Measurements from ENCODE around the gene ASPG.

DNA sequence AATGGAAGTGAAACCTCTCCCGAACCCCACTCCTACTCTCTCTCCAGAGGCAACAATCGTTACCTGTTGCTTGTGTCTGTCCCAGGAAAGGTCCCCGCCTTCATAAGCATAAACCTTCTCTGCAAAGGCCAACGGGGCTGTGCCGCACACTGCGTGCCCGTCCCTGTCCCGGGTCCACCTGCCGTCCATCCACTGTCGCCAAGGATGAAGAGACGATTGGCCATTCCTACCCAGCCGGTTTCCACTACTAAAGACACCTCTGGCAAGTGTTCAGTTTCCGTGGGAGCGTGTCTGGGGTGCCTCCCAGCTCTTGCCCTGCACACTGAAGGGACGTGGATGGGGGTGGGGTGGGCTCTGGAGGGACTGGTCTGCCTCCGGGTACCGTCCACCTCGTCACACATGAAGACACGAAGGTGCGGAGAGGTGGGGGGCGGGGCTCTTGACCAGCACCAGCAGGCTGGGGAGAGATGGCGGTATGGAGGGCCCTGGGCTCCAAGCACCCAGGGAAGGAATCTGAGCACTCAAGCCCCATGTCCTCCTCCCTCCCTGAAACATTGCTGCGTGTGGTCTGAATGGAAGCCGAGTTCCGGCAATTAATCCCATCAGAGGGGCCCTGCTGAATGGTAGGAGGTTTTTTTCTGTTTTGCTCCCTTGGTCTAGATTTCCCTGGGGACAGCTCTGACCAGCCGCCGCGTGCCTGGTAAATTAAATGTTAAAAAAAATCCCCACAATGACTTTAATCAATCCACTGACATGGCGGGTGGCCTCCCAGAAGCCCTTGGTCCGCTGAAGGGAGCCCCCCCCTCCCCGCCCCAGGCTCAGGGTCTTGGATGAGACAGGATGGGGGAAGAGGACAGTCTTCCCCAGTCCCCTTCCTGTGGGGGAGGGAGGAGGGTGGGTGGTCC, 48.8 kb downstream of the ASPG start:
- no peak for TF ChIP-seq MXI1 (conservative IDR thresholded peaks at IDR 0.05; ENCODE audit: poor library complexity, severe bottlenecking)
- TF ChIP-seq, protein P1, sequence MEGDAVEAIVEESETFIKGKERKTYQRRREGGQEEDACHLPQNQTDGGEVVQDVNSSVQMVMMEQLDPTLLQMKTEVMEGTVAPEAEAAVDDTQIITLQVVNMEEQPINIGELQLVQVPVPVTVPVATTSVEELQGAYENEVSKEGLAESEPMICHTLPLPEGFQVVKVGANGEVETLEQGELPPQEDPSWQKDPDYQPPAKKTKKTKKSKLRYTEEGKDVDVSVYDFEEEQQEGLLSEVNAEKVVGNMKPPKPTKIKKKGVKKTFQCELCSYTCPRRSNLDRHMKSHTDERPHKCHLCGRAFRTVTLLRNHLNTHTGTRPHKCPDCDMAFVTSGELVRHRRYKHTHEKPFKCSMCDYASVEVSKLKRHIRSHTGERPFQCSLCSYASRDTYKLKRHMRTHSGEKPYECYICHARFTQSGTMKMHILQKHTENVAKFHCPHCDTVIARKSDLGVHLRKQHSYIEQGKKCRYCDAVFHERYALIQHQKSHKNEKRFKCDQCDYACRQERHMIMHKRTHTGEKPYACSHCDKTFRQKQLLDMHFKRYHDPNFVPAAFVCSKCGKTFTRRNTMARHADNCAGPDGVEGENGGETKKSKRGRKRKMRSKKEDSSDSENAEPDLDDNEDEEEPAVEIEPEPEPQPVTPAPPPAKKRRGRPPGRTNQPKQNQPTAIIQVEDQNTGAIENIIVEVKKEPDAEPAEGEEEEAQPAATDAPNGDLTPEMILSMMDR (IDR thresholded peaks at IDR 0.05; ENCODE audit: poor library complexity, severe bottlenecking): no peak
- no peak for TF ChIP-seq SMC3 (conservative IDR thresholded peaks at IDR 0.05; ENCODE audit: poor library complexity)

Measured in neural cell (in vitro differentiated cells).